HepG2 (cell line): ENCODE measurements around the gene IFNG. TPM values are rescaled to one million over a fixed set of nuclear protein-coding genes. Genes with fewer than 3 reads are reported as not detected.

Experiments
- ATAC-seq: fragments of 200-7000 bp; cut with Tn5 transposase; 3 replicates; pipeline ENCODE4 v1.9.1; 2020; ENCODE audit warnings: mild to moderate bottlenecking, moderate library complexity
- BruUV-seq: library from RNA; stranded (reverse); fragments of 400-500 nt; replicated peaks from 2 replicates; lab custom pipeline; 2021; lab: Mats Ljungman, UMichigan
- CTCF ChIA-PET: fragments of 300-600 bp; formaldehyde crosslinking; extraction: SDS; loops from one replicate; lab custom pipeline; 2021; ENCODE audit warnings: low total read pairs, inconsistent platforms, low intra/inter-chr PET ratio; lab: Yijun Ruan, JAX
- POLR2A ChIA-PET: fragments of 350-600 bp; sonication (Branson Sonifier 250); formaldehyde crosslinking; loops from one replicate; lab custom pipeline; 2020; ENCODE audit warnings: antibody characterized with exemption, inconsistent platforms; lab: Yijun Ruan, JAX
- DNase-seq: peaks from one replicate; pipeline ENCODE4 v3.0.0-alpha.2; 2015; ENCODE audit warnings: low spot score
- FAIRE-seq: peaks from 3 replicates; lab custom pipeline; 2011; peaks lifted over from hg19 to GRCh38; lab: Jason Lieb, UNC
- H2AFZ ChIP-seq: one replicate; pipeline ENCODE4 v1.6.1; 2011; ENCODE audit warnings: low read length, inconsistent platforms
- H3K27ac ChIP-seq: fragments of 300-600 bp; 3 replicates; pipeline ENCODE4 v1.8.0; 2011; ENCODE audit warnings: mixed run types, mild to moderate bottlenecking, mixed read lengths, low read length, inconsistent platforms; ENCODE audit not compliant: insufficient read depth; ENCODE audit errors: extremely low read length
- H3K27me3 ChIP-seq, 2 experiments: fragments of 200-600 bp in 1 of 2; 2 replicates in 1 of 2; 3 replicates in 1 of 2; pipeline versions ENCODE4 v1.6.0 to v1.8.0; 2011; ENCODE audit warnings: low read length in 2 of 2, mild to moderate bottlenecking in 2 of 2, moderate library complexity in 2 of 2, inconsistent platforms in 1 of 2; ENCODE audit not compliant: insufficient read depth in 2 of 2, control insufficient read depth in 1 of 2
- H3K36me3 ChIP-seq, 2 experiments: fragments of 200-600 bp in 1 of 2; replicated peaks in 1 of 2; 2 replicates in 1 of 2; 3 replicates in 1 of 2; pipeline versions ENCODE4 v1.5.1 to v1.8.0; 2011; ENCODE audit warnings: low read length in 2 of 2, inconsistent platforms in 1 of 2; ENCODE audit not compliant: insufficient read depth in 2 of 2, control insufficient read depth in 1 of 2
- H3K4me1 ChIP-seq: 2 replicates; pipeline ENCODE4 v1.5.1; 2012; ENCODE audit warnings: low read length, inconsistent platforms; ENCODE audit not compliant: insufficient read depth
- H3K4me2 ChIP-seq: 2 replicates; pipeline ENCODE4 v1.6.0; 2011; ENCODE audit warnings: low read depth, low read length, inconsistent platforms
- H3K4me3 ChIP-seq, 3 experiments: fragments of 200-600 bp in 1 of 3; sonication (generic), shearing (Covaris generic) in 1 of 3; replicated peaks in 1 of 3; 2 replicates each; pipeline ENCODE4 v1.5.1; 2011 to 2016; ENCODE audit warnings: low read length in 3 of 3, inconsistent platforms in 2 of 3, low read depth in 2 of 3, mild to moderate bottlenecking in 2 of 3, control low read depth in 1 of 3, mixed read lengths in 1 of 3; ENCODE audit not compliant: insufficient read depth in 1 of 3
- H3K79me2 ChIP-seq: one replicate; pipeline ENCODE4 v1.6.1; 2011; ENCODE audit warnings: low read length, inconsistent platforms; ENCODE audit not compliant: insufficient read depth
- H3K9ac ChIP-seq: 2 replicates; pipeline ENCODE4 v1.6.0; 2011; ENCODE audit warnings: mild to moderate bottlenecking, low read depth, low read length, inconsistent platforms; ENCODE audit not compliant: insufficient read depth
- H3K9me3 ChIP-seq: 2 replicates; pipeline ENCODE4 v1.5.1; 2012; ENCODE audit warnings: mild to moderate bottlenecking, low read length
- H4K20me1 ChIP-seq: 2 replicates; pipeline ENCODE4 v1.6.0; 2011; ENCODE audit warnings: inconsistent platforms, mild to moderate bottlenecking, low read length, moderate library complexity; ENCODE audit not compliant: insufficient read depth
- BATF2 ChIP-seq: sonication (generic); formaldehyde crosslinking; IDR thresholded peaks from 2 replicates; pipeline ENCODE4 v1.8.0; 2022; ENCODE audit warnings: mild to moderate bottlenecking, missing genetic modification reagents, moderate library complexity
- MLX ChIP-seq: IDR thresholded peaks from 2 replicates; pipeline ENCODE4 v1.6.1; 2016
- ZBTB43 ChIP-seq: sonication (generic); formaldehyde crosslinking; conservative IDR thresholded peaks from 2 replicates; pipeline ENCODE4 v1.4.0; 2020; ENCODE audit warnings: missing genetic modification reagents
- ZFP91 ChIP-seq: sonication (generic); formaldehyde crosslinking; IDR thresholded peaks from 2 replicates; pipeline ENCODE4 v1.9.0; 2022; ENCODE audit warnings: missing genetic modification reagents, mild to moderate bottlenecking, borderline replicate concordance
- ZNF407 ChIP-seq: sonication (generic); formaldehyde crosslinking; IDR thresholded peaks from one replicate; pipeline ENCODE4 v1.5.1; 2020; ENCODE audit warnings: mild to moderate bottlenecking, missing genetic modification reagents; ENCODE audit errors: not compliant biosample characterization
- ZNF724P ChIP-seq: sonication (generic); formaldehyde crosslinking; IDR thresholded peaks from 2 replicates; pipeline ENCODE4 v1.8.0; 2022; ENCODE audit warnings: missing genetic modification reagents, borderline replicate concordance
- WGBS: methylation state at CpG from one replicate; pipeline ENCODE4 v1.1.6; 2017; ENCODE audit warnings: low lambda C conversion rate; 5-methylcytosine and 5-hydroxymethylcytosine counted together
- in situ Hi-C: cut with HindIII; loops from 2 replicates; pipeline ENCODE4 v1.10.0; 2017; ENCODE audit warnings: low pct_unique_long_range_greater_than_20kb; ENCODE audit not compliant: extremely low pct_ligation_motif_present
- intact Hi-C: fragments of 100-400 bp; cut with micrococcal nuclease; formaldehyde crosslinking; loops from one replicate; pipeline ENCODE4 v1.10.0; 2022; ENCODE audit not compliant: unreplicated experiment
- polyA plus RNA-seq, 8 experiments: library from polyadenylated mRNA; depleted of rRNA in 3 of 8; stranded (reverse) in 7 of 8; unstranded in 1 of 8; fragments of >200 nt; fragmentation: Illumina TruSeq in 4 of 8; extraction: Trizol in 4 of 8; gene quantifications; 2 replicates each; pipeline versions ENCODE4 v1.2.1 to v1.2.3, GENCODE V29; 2011 to 2016; ENCODE audit warnings: low read depth in 4 of 8, missing spikeins in 1 of 8, mixed read lengths in 1 of 8; ENCODE audit not compliant: insufficient read depth in 1 of 8
- total RNA-seq, 5 experiments: library from RNA; depleted of rRNA; stranded (reverse); fragments of >200 nt; fragmentation: Illumina TruSeq; extraction: Trizol; gene quantifications; 2 replicates each; pipeline ENCODE4 v1.2.3, GENCODE V29; 2016; ENCODE audit warnings: low read depth in 1 of 5

IFNG gene
- total and polyA plus RNA-seq, 2 of the 13 experiments (the other 11 are each of a cell fraction or from before 2014, with no cell fraction given), result not detected

- no peak overlapping the region for H3K27ac ChIP-seq
- intact Hi-C loops, result no loop called here
- no TSS peak for BruUV-seq
- no peaks in the 10 kb centered on the region for H3K9me3 ChIP-seq
- H3K79me2 ChIP-seq, result no peaks in the 10 kb centered on the region
- H3K4me1 ChIP-seq, result no peaks in the 10 kb centered on the region
- in situ Hi-C loops, result no loop called here
- H3K36me3 ChIP-seq, result no peaks in the 10 kb centered on the region
- H3K9ac ChIP-seq, result no peak overlapping the region
- no peaks in the 10 kb centered on the region for H4K20me1 ChIP-seq
- H3K27me3 ChIP-seq, result no peaks in the 10 kb centered on the region; a peak in 1 of 5 replicates
- H2AFZ ChIP-seq, result no peak overlapping the region
- no CpG with 5 or more reads among the region's 1 CpG for WGBS
- ChIA-PET POLR2A (no interaction called here), CTCF (no interaction called here)
- no peak overlapping the region for H3K4me2 ChIP-seq
- no peak overlapping the region for H3K4me3 ChIP-seq
- FAIRE-seq (no peak), ATAC-seq (no peak), DNase-seq (no peak)
- no peak for TF ChIP-seq ZNF724P (CRISPR knock-in tag)
- TF ChIP-seq BATF2 (CRISPR knock-in tag), result no peak
- TF ChIP-seq ZNF407 (CRISPR knock-in tag), result no peak
- no peak for TF ChIP-seq ZFP91 (CRISPR knock-in tag)
- TF ChIP-seq MLX (CRISPR knock-in tag), result no peak
- no peak for TF ChIP-seq ZBTB43 (CRISPR knock-in tag)
These were observed 9.8 kb upstream of the IFNG start for GRCh38 chr12:68169213-68169889.
